ENCODE measurements around the gene ANXA2R. TPM values are rescaled to one million over a fixed set of nuclear protein-coding genes. Genes with fewer than 3 reads are reported as not detected.

ANXA2R gene
- polyA plus RNA-seq, 1 donor from 2014 or later, result not detected

GRCh38 chr5:43050384-43050783 is 10.3 kb upstream of the ANXA2R start:
- no peak overlapping the region for H3K27ac ChIP-seq (ENCODE audit: low read length)
- H3K9ac ChIP-seq (ENCODE audit: low read length), result no peak overlapping the region
- H4K20me1 ChIP-seq (ENCODE audit: insufficient read depth), result no peaks in the 10 kb centered on the region
- peaks cover 25% of the 10 kb centered on the region for H3K27me3 ChIP-seq (ENCODE audit: insufficient read depth, low read depth, low read length)
- H3K4me2 ChIP-seq (ENCODE audit: low read length), result no peak overlapping the region
- H3K36me3 ChIP-seq (ENCODE audit: insufficient read depth, low read length), result no peaks in the 10 kb centered on the region
- TF ChIP-seq EZH2 (IDR thresholded peaks at IDR 0.05; ENCODE audit: borderline replicate concordance, insufficient read depth, low read length, poor library complexity, severe bottlenecking), result no peak
- no peak for TF ChIP-seq TAF1 (IDR thresholded peaks at IDR 0.05; ENCODE audit: low read depth)
- TF ChIP-seq EP300 (conservative IDR thresholded peaks at IDR 0.05; ENCODE audit: poor library complexity, severe bottlenecking), result no peak
- TF ChIP-seq RAD21 (conservative IDR thresholded peaks at IDR 0.05), result no peak
- no peak for TF ChIP-seq SMC3 (conservative IDR thresholded peaks at IDR 0.05; ENCODE audit: poor library complexity)
- TF ChIP-seq CTCF (IDR thresholded peaks at IDR 0.05; ENCODE audit: poor library complexity, severe bottlenecking), result no peak
- no peak for TF ChIP-seq REST (IDR thresholded peaks at IDR 0.05; ENCODE audit: borderline replicate concordance)
- no peak for TF ChIP-seq MXI1 (conservative IDR thresholded peaks at IDR 0.05; ENCODE audit: poor library complexity, severe bottlenecking)
- no peak for TF ChIP-seq POLR2AphosphoS5 (IDR thresholded peaks at IDR 0.05)
- H2AFZ ChIP-seq (ENCODE audit: low read depth, low read length), result no peak overlapping the region
- H3K9me2 ChIP-seq (ENCODE audit: insufficient read depth, low read length), result no peaks in the 10 kb centered on the region
- no peaks in the 10 kb centered on the region for H3F3A ChIP-seq (ENCODE audit: insufficient read depth, low read length, poor library complexity, severe bottlenecking)
- H3K4me3 ChIP-seq (ENCODE audit: low read length), result no peak overlapping the region
- H3K9me3 ChIP-seq (ENCODE audit: low read length), result no peaks in the 10 kb centered on the region
- no peaks in the 10 kb centered on the region for H3K79me2 ChIP-seq (replicated peaks; ENCODE audit: insufficient read depth, low read length)

GRCh38 chr5:43049236-43049635 is 9.1 kb upstream of the ANXA2R start:
- Histone ChIP-seq H3K36me3 (ENCODE audit: insufficient read depth, low read length) (no peaks in the 10 kb centered on the region), H3K9ac (ENCODE audit: low read length) (no peak overlapping the region), H3K9me3 (ENCODE audit: low read length) (no peaks in the 10 kb centered on the region), H3F3A (ENCODE audit: insufficient read depth, low read length, poor library complexity, severe bottlenecking) (no peaks in the 10 kb centered on the region), H3K27ac (ENCODE audit: low read length) (no peak overlapping the region), H3K9me2 (ENCODE audit: insufficient read depth, low read length) (no peaks in the 10 kb centered on the region), H3K4me3 (ENCODE audit: low read length) (no peak overlapping the region), H3K79me2 (replicated peaks; ENCODE audit: insufficient read depth, low read length) (no peaks in the 10 kb centered on the region), H4K20me1 (ENCODE audit: insufficient read depth) (no peaks in the 10 kb centered on the region), H3K27me3 (ENCODE audit: insufficient read depth, low read depth, low read length) (peaks cover 37% of the 10 kb centered on the region), H3K4me2 (ENCODE audit: low read length) (no peak overlapping the region), H2AFZ (ENCODE audit: low read depth, low read length) (no peak overlapping the region)
- TF ChIP-seq POLR2AphosphoS5 (IDR thresholded peaks at IDR 0.05), result no peak
- TF ChIP-seq REST (IDR thresholded peaks at IDR 0.05; ENCODE audit: borderline replicate concordance), result no peak
- TF ChIP-seq EZH2 (IDR thresholded peaks at IDR 0.05; ENCODE audit: borderline replicate concordance, insufficient read depth, low read length, poor library complexity, severe bottlenecking), result no peak
- no peak for TF ChIP-seq EP300 (conservative IDR thresholded peaks at IDR 0.05; ENCODE audit: poor library complexity, severe bottlenecking)
- TF ChIP-seq CTCF (IDR thresholded peaks at IDR 0.05; ENCODE audit: poor library complexity, severe bottlenecking), result no peak
- TF ChIP-seq RAD21 (conservative IDR thresholded peaks at IDR 0.05), result no peak
- no peak for TF ChIP-seq SMC3 (conservative IDR thresholded peaks at IDR 0.05; ENCODE audit: poor library complexity)
- no peak for TF ChIP-seq MXI1 (conservative IDR thresholded peaks at IDR 0.05; ENCODE audit: poor library complexity, severe bottlenecking)
- no peak for TF ChIP-seq TAF1 (IDR thresholded peaks at IDR 0.05; ENCODE audit: low read depth)

All from neural cell (in vitro differentiated cells).